Dendritic cell treated with granulocyte-macrophage colony-stimulating factor and Interleukin-4, amounts not matched to agents 40 ng/mL and 50 ng/mL, for 4 days (primary cell): Measurements from ENCODE around the gene MASTL.
"Not testable (repeated sequence)": the region's sequence is repeated elsewhere in the genome, so short reads cannot be mapped to it uniquely, and the experiment has no call there.

Source experiments
- H3K27ac Mint-ChIP-seq: one replicate; pipeline ENCODE4 v1.8.0; 2022; ENCODE audit warnings: mild to moderate bottlenecking, mixed read lengths
- H3K27me3 Mint-ChIP-seq: one replicate; pipeline ENCODE4 v1.8.0; 2022; ENCODE audit warnings: mild to moderate bottlenecking, mixed read lengths
- H3K36me3 Mint-ChIP-seq: one replicate; pipeline ENCODE4 v1.8.0; 2022; ENCODE audit warnings: low read depth, mixed read lengths
- H3K4me1 Mint-ChIP-seq: one replicate; pipeline ENCODE4 v1.8.0; 2022; ENCODE audit warnings: low read depth, mixed read lengths
- H3K4me3 Mint-ChIP-seq: one replicate; pipeline ENCODE4 v1.8.0; 2022; ENCODE audit warnings: mild to moderate bottlenecking, moderate library complexity, mixed read lengths
- H3K9me3 Mint-ChIP-seq: one replicate; pipeline ENCODE4 v1.8.0; 2022; ENCODE audit warnings: mixed read lengths
- intact Hi-C: fragments of 100-400 bp; cut with micrococcal nuclease; formaldehyde crosslinking; loops from one replicate; pipeline ENCODE4 v1.15.0; 2022

MASTL gene

DNA sequence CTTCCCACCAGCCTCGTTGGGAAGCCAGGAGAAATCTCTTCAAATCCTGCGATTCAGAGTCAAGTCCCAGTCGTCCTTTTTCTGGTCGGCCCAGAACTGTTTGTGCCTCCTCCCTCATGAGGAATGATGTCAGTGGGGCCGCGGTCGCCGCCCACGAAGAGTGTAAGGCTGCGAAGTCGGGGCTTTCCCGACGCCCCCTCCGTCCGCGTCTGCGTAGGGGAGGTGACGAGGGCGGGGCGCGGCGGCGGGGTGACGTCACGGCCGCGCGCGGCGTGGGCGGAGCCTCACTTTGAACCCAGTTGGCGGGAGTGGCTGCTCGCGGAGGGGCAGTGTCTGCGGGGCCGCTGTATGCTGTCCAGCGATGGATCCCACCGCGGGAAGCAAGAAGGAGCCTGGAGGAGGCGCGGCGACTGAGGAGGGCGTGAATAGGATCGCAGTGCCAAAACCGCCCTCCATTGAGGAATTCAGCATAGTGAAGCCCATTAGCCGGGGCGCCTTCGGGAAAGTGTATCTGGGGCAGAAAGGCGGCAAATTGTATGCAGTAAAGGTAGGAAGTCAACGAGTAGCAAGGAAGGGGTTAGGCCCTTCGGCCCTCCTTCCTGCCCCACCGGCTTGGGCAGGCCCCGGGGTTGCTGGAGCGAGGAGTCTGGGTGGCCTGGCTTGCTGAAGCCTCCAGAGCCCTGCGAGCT lies at the start of gene MASTL:
Gene MASTL, plus strand, starts transcription at position 287 of the 689 bp plus-strand sequence. Its CDS starts 75 bp downstream, at position 362.
- intact Hi-C loops, result loop anchor here (1.0 to 2.0 kb wide), 2 partner anchors 87 to 294 kb away; partner anchors contain the start of gene ABI1
- Mint-ChIP-seq H3K4me1 (peaks cover 48% of the 10 kb centered on the region), H3K27ac (peak within 1 kb of the TSS; percentile 95), H3K9me3 (no peaks in the 10 kb centered on the region), H3K4me3 (peak within 1 kb of the TSS; percentile 89), H3K36me3 (peaks cover 70% of the 10 kb centered on the region), H3K27me3 (no peaks in the 10 kb centered on the region)

- Mint-ChIP-seq H3K4me3 (no peak overlapping the region), H3K36me3 (peaks cover 68% of the 10 kb centered on the region), H3K4me1 (no peaks in the 10 kb centered on the region), H3K27ac (no peak overlapping the region), H3K27me3 (no peaks in the 10 kb centered on the region), H3K9me3 (no peaks in the 10 kb centered on the region)
- intact Hi-C loops, result no loop called here
Measured at GRCh38 chr10:27108165-27108564, 47.0 kb upstream of the MASTL start.

DNA sequence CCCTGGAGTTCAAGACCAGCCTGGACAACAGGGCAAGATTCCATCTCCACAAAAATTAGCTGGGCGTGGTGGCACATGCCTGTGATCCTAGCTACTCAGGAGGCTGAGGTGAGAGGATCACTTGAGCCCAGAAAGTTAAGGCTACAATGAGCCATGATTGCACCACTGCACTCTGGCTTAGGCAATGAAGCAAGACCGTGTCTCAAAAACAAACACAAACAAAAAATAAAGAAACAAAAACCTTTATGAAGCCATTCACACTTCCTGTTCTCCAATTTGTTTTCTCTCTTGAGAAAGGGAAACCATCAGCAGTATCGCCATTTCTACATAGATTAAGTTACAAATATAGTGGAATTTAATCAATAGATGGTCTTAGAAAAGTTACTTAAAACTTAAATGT lies 20.8 kb upstream of the MASTL start:
- peak overlapping the region; percentile 48 for H3K27ac Mint-ChIP-seq
- H3K27me3 Mint-ChIP-seq, result no peaks in the 10 kb centered on the region
- intact Hi-C loops, result no loop called here
- H3K4me3 Mint-ChIP-seq, result no peak overlapping the region
- peaks cover 75% of the 10 kb centered on the region for H3K36me3 Mint-ChIP-seq
- no peaks in the 10 kb centered on the region for H3K9me3 Mint-ChIP-seq
- H3K4me1 Mint-ChIP-seq, result peaks cover 16% of the 10 kb centered on the region

DNA sequence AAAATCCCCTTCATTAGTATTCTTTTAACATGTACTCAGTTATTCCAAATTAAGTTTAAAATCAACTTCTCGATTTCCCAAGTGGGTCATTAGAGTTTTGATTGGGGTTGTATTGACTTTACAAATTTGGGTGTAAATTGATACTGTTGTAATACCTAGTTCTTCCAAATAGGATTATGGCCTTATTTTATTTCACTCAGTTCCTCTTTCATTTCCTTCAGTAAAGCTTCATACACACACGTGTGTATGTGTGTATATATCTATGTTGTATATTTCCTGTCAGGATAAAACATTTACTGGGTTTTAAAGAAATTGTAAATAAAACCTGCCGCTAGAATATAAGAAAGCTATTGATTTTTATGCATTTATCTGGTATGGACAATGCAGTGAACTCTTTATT lies 16.9 kb upstream of the MASTL start:
- Mint-ChIP-seq H3K27ac (no peak overlapping the region), H3K36me3 (peaks cover 68% of the 10 kb centered on the region)

DNA sequence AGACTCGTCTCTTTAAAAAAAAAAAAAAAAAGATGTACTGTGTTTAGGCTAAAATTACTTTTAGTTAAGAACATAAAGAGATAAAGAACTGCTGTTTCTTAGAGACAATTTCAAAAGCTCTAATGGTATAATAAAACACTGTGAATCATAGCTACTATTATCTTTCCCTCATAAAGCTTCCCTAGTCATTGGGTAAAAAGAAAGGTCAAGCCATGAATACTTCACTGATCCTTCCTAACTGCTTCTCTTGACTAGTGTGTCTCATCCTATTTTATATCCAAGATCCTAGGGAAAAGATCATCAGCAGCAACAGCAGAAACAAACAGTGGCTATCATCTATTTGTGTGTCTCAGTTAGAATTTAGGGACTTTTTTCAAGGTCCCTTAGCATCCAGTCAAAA lies 11.5 kb upstream of the MASTL start:
- H3K36me3 Mint-ChIP-seq, result peaks cover 78% of the 10 kb centered on the region
- H3K9me3 Mint-ChIP-seq, result no peaks in the 10 kb centered on the region
- H3K4me3 Mint-ChIP-seq, result no peak overlapping the region
- no peaks in the 10 kb centered on the region for H3K4me1 Mint-ChIP-seq
- no peaks in the 10 kb centered on the region for H3K27me3 Mint-ChIP-seq
- intact Hi-C loops, result no loop called here
- H3K27ac Mint-ChIP-seq, result no peak overlapping the region

More for the DNA sequence above, 16.9 kb upstream of the MASTL start:
- Mint-ChIP-seq H3K4me1 (peaks cover 4% of the 10 kb centered on the region), H3K27me3 (no peaks in the 10 kb centered on the region), H3K4me3 (no peak overlapping the region), H3K9me3 (no peaks in the 10 kb centered on the region)
- intact Hi-C loops, result no loop called here

GRCh38 chr10:27145937-27146336 lies 9.2 kb upstream of the MASTL start:
- H3K4me3 Mint-ChIP-seq, result no peak overlapping the region
- H3K4me1 Mint-ChIP-seq, result peaks cover 7% of the 10 kb centered on the region
- intact Hi-C loops, result no loop called here
- H3K36me3 Mint-ChIP-seq, result peaks cover 71% of the 10 kb centered on the region
- H3K27ac Mint-ChIP-seq, result no peak overlapping the region
- no peaks in the 10 kb centered on the region for H3K9me3 Mint-ChIP-seq
- H3K27me3 Mint-ChIP-seq, result no peaks in the 10 kb centered on the region

GRCh38 chr10:27147701-27148100 lies 7.5 kb upstream of the MASTL start:
- Mint-ChIP-seq H3K4me3 (no peak overlapping the region), H3K27ac (peak overlapping the region; percentile 9), H3K27me3 (no peaks in the 10 kb centered on the region), H3K36me3 (peaks cover 73% of the 10 kb centered on the region), H3K4me1 (peaks cover 19% of the 10 kb centered on the region), H3K9me3 (no peaks in the 10 kb centered on the region)
- intact Hi-C loops, result no loop called here

DNA sequence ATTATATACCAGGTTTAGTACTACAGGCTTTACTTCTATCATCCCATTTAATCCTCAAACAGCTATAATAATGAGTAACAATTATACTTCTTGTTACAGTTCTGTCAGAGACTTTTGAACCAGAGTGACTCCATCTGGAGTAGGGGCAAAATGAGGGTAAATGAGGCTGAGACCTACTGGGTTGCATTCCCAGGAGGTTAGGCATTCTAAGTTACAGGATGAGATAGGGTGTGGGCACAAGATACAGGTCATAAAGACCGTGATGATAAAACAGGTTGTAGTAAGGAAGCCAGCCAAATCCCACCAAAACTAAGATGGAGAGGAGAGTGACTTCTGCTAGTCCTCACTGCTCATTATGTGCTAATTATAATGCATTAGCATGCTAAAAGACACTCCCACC lies 4.9 kb upstream of the MASTL start:
- no peaks in the 10 kb centered on the region for H3K27me3 Mint-ChIP-seq
- peaks cover 71% of the 10 kb centered on the region for H3K36me3 Mint-ChIP-seq
- intact Hi-C loops, result loop anchor here (5.0 kb wide), 1 partner anchor 48 kb away; the partner anchor contains the start of gene ANKRD26
- H3K27ac Mint-ChIP-seq, result no peak overlapping the region
- H3K4me3 Mint-ChIP-seq, result no peak overlapping the region
- H3K9me3 Mint-ChIP-seq, result no peaks in the 10 kb centered on the region
- peaks cover 32% of the 10 kb centered on the region for H3K4me1 Mint-ChIP-seq

DNA sequence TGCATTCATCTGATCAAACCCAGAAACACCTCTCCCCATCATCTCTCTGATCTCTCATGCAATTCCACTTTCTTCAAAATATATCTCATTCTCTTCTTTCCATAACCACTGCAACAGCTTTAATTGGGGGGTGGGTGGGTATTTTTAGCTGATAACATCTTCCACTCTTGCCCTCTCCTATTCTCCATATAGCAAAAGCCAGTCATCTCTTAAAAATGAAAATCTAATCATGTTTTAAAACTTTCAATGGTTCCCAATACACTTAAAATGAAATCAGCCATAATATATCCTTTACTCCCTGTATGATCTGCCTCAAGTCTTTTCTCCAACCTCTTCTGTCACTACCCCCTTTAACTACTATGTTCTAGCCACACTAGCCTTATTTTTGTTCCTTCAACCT lies 2.5 kb upstream of the MASTL start:
- intact Hi-C loops, result loop anchor here (5.0 kb wide), 1 partner anchor 50 kb away; the partner anchor contains the start of gene ANKRD26
- Mint-ChIP-seq H3K9me3 (no peaks in the 10 kb centered on the region), H3K36me3 (peaks cover 65% of the 10 kb centered on the region), H3K27me3 (no peaks in the 10 kb centered on the region), H3K27ac (peak overlapping the region; percentile 95), H3K4me3 (peak overlapping the region; percentile 89), H3K4me1 (peaks cover 50% of the 10 kb centered on the region)

DNA sequence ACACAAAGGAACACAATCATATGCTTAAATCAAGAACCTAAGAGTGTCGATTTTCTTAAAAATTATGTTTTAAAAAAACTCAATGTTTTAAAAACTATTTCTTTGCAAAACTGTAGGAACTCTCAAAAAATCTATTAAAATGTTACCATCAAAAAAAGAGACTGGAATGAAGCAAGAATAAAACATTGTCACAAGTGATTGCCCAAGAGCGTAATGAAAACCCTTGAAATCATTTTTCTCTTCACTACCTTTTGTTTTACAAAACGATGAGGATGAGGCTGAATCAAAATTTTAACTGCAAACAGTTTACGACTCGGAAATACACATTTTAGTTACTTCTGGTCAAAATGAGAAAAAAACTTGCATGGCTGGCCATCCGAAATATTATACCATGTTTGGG lies 1.8 kb upstream of the MASTL start:
- Mint-ChIP-seq H3K4me1 (peaks cover 50% of the 10 kb centered on the region), H3K27ac (peak overlapping the region; percentile 95), H3K4me3 (peak overlapping the region; percentile 89), H3K27me3 (no peaks in the 10 kb centered on the region), H3K36me3 (peaks cover 65% of the 10 kb centered on the region), H3K9me3 (no peaks in the 10 kb centered on the region)
- intact Hi-C loops, result loop anchor here (5.0 kb wide), 1 partner anchor 51 kb away; the partner anchor contains the start of gene ANKRD26

GRCh38 chr10:27153845-27154193 lies 1.3 kb upstream of the MASTL start:
- peak overlapping the region; percentile 95 for H3K27ac Mint-ChIP-seq
- H3K4me3 Mint-ChIP-seq, result peak overlapping the region; percentile 89
- intact Hi-C loops, result loop anchor here (2.0 to 5.0 kb wide), 2 partner anchors 52 to 293 kb away; partner anchors contain the start of genes ABI1 and ANKRD26
- H3K36me3 Mint-ChIP-seq, result peaks cover 65% of the 10 kb centered on the region
- H3K9me3 Mint-ChIP-seq, result no peaks in the 10 kb centered on the region
- H3K27me3 Mint-ChIP-seq, result no peaks in the 10 kb centered on the region
- peaks cover 50% of the 10 kb centered on the region for H3K4me1 Mint-ChIP-seq

GRCh38 chr10:27156566-27156965 lies 1.4 kb downstream of the MASTL start:
- H3K27ac Mint-ChIP-seq, result peak overlapping the region; percentile 95
- H3K27me3 Mint-ChIP-seq, intact Hi-C loops, H3K9me3 Mint-ChIP-seq: not testable (repeated sequence)
- H3K36me3 Mint-ChIP-seq, result peaks cover 74% of the 10 kb centered on the region
- H3K4me1 Mint-ChIP-seq, result peaks cover 38% of the 10 kb centered on the region
- peak overlapping the region; percentile 89 for H3K4me3 Mint-ChIP-seq

DNA sequence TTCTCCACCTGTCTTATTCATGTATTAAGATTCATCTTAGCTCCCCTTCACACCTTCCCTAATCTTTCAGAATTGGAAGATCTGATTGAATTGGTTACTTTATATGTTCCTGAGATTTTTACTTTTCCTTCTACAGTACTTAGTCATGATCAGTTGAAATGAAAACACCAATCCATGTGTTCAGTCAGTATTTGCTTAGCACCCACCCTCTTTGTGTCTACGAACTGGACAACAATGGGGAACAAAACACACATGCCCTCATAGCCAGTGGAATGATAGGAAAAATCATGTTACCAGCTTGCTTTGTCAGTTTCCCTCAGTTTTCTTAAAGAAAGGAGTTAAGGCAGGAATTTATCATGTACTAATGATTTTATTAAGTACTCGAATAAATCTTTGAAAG lies 2.0 kb downstream of the MASTL start:
- intact Hi-C loops, result no loop called here
- Mint-ChIP-seq H3K9me3 (no peaks in the 10 kb centered on the region), H3K27ac (peak overlapping the region; percentile 95), H3K36me3 (peaks cover 78% of the 10 kb centered on the region), H3K4me1 (peaks cover 36% of the 10 kb centered on the region), H3K4me3 (peak overlapping the region; percentile 89), H3K27me3 (no peaks in the 10 kb centered on the region)

- Mint-ChIP-seq H3K4me1 (peaks cover 25% of the 10 kb centered on the region), H3K9me3 (no peaks in the 10 kb centered on the region), H3K27me3 (no peaks in the 10 kb centered on the region), H3K36me3 (peaks cover 81% of the 10 kb centered on the region), H3K27ac (no peak overlapping the region), H3K4me3 (no peak overlapping the region)
- intact Hi-C loops, result no loop called here
Measured at GRCh38 chr10:27158421-27158820, 3.3 kb downstream of the MASTL start.

- no peaks in the 10 kb centered on the region for H3K27me3 Mint-ChIP-seq
- H3K9me3 Mint-ChIP-seq, result no peaks in the 10 kb centered on the region
- no peak overlapping the region for H3K4me3 Mint-ChIP-seq
- no peak overlapping the region for H3K27ac Mint-ChIP-seq
- H3K4me1 Mint-ChIP-seq, result no peaks in the 10 kb centered on the region
- peaks cover 66% of the 10 kb centered on the region for H3K36me3 Mint-ChIP-seq
- intact Hi-C loops, result loop anchor here (5.0 kb wide), 1 partner anchor 42 kb away; no protein-coding TSS in a partner anchor
Measured at GRCh38 chr10:27169849-27170248, 14.7 kb downstream of the MASTL start.
